ENCODE results near the gene CYP2W1. TPM values are rescaled to one million over a fixed set of nuclear protein-coding genes. Genes with fewer than 3 reads are reported as not detected.

Gene CYP2W1
- total and polyA plus RNA-seq, 4 donors = 0.05 to 8.1 TPM; not detected in 2

- H3K27me3 ChIP-seq (ENCODE audit: control insufficient read depth in 3 of 3, insufficient read depth in 3 of 3, low read length in 2 of 3) = peaks cover 0 to 8% (median 0%) of the 10 kb centered on the region in 3 donors
- no peak for ATAC-seq (ENCODE audit: insufficient read depth, low FRiP score)
Observed at GRCh38 chr7:946256-946996, 36.6 kb upstream of the CYP2W1 start.

GRCh38 chr7:947391-948210 lies 35.4 kb upstream of the CYP2W1 start:
- ATAC-seq (ENCODE audit: insufficient read depth, low FRiP score) (no peak), DNase-seq (no peak)
- no peaks in the 10 kb centered on the region for H3K4me1 ChIP-seq (ENCODE audit: control insufficient read depth in 5 of 5, insufficient read depth in 5 of 5, low read length in 5 of 5)
- peaks cover 0 to under 1% (median 0%) of the 10 kb centered on the region in 3 donors for H3K27me3 ChIP-seq (ENCODE audit: control insufficient read depth in 3 of 3, insufficient read depth in 3 of 3, low read length in 2 of 3)
- no peak overlapping the region for H3K4me3 ChIP-seq
- WGBS, 2 donors = 91 to 92% methylated on average over 37 of the region's 37 CpGs
- no peaks in the 10 kb centered on the region for H3K9me3 ChIP-seq (ENCODE audit: control insufficient read depth in 4 of 4, insufficient read depth in 3 of 4, low read length in 3 of 4)
- H3K9ac ChIP-seq (ENCODE audit: insufficient read depth in 1 of 2, low read length in 2 of 2) = no peak overlapping the region
- TF ChIP-seq CTCF (IDR thresholded peaks at IDR 0.05; ENCODE audit: control extremely low read depth, extremely low read depth) = no peak
- no peak overlapping the region for H3K27ac ChIP-seq (ENCODE audit: low read depth in 1 of 2, low read length in 1 of 2)
- H3K36me3 ChIP-seq (ENCODE audit: control insufficient read depth in 4 of 4, insufficient read depth in 4 of 4, low read length in 4 of 4) = peaks cover 0 to 1% (median 0%) of the 10 kb centered on the region in 4 donors

More at GRCh38 chr7:946256-946996, 36.6 kb upstream of the CYP2W1 start:
- Histone ChIP-seq H3K27ac (ENCODE audit: low read depth in 1 of 2, low read length in 1 of 2) (peak overlapping the region in 1 of 2 donors; percentile 91), H3K36me3 (ENCODE audit: control insufficient read depth in 4 of 4, insufficient read depth in 4 of 4, low read length in 4 of 4) (peaks cover 0 to 1% (median 0%) of the 10 kb centered on the region in 4 donors), H3K9ac (ENCODE audit: insufficient read depth in 1 of 2, low read length in 2 of 2) (no peak overlapping the region), H3K9me3 (ENCODE audit: control insufficient read depth in 4 of 4, insufficient read depth in 3 of 4, low read length in 3 of 4) (no peaks in the 10 kb centered on the region), H3K4me3 (no peak overlapping the region), H3K4me1 (ENCODE audit: control insufficient read depth in 5 of 5, insufficient read depth in 5 of 5, low read length in 5 of 5) (no peaks in the 10 kb centered on the region)
- DNase-seq = no peak
- no peak for TF ChIP-seq CTCF (IDR thresholded peaks at IDR 0.05; ENCODE audit: control extremely low read depth, extremely low read depth)
- WGBS, 2 donors = 72 to 84% methylated on average over 28 to 29 of the region's 29 CpGs

GRCh38 chr7:949021-949934 lies 33.7 kb upstream of the CYP2W1 start:
- Histone ChIP-seq H3K9ac (ENCODE audit: insufficient read depth in 1 of 2, low read length in 2 of 2) (no peak overlapping the region), H3K27me3 (ENCODE audit: control insufficient read depth in 3 of 3, insufficient read depth in 3 of 3, low read length in 2 of 3) (peaks cover 0 to 4% (median 0%) of the 10 kb centered on the region in 3 donors), H3K27ac (ENCODE audit: low read depth in 1 of 2, low read length in 1 of 2) (no peak overlapping the region), H3K4me1 (ENCODE audit: control insufficient read depth in 5 of 5, insufficient read depth in 5 of 5, low read length in 5 of 5) (peaks cover 0 to 5% (median 0%) of the 10 kb centered on the region in 5 donors), H3K4me3 (no peak overlapping the region), H3K36me3 (ENCODE audit: control insufficient read depth in 4 of 4, insufficient read depth in 4 of 4, low read length in 4 of 4) (peaks cover 0 to 1% (median 0%) of the 10 kb centered on the region in 4 donors), H3K9me3 (ENCODE audit: control insufficient read depth in 4 of 4, insufficient read depth in 3 of 4, low read length in 3 of 4) (no peaks in the 10 kb centered on the region)
- TF ChIP-seq CTCF (IDR thresholded peaks at IDR 0.05; ENCODE audit: control extremely low read depth, extremely low read depth) = no peak
- DNase-seq (no peak), ATAC-seq (ENCODE audit: insufficient read depth, low FRiP score) (no peak)
- 73 to 82% methylated on average over 27 to 28 of the region's 28 CpGs for WGBS, 2 donors
